HG02759 (cell line): Measurements from ENCODE around the gene CCDC158.
"Not testable (repeated sequence)": the region's sequence is repeated elsewhere in the genome, so short reads cannot be mapped to it uniquely, and the experiment has no call there.

ENCODE experiments used
- ATAC-seq: cut with Tn5 transposase; IDR thresholded peaks from one replicate; pipeline ENCODE4 v1.9.1; 2021; ENCODE audit warnings: mild to moderate bottlenecking, moderate library complexity; ENCODE audit not compliant: unreplicated experiment

The CCDC158 gene

DNA sequence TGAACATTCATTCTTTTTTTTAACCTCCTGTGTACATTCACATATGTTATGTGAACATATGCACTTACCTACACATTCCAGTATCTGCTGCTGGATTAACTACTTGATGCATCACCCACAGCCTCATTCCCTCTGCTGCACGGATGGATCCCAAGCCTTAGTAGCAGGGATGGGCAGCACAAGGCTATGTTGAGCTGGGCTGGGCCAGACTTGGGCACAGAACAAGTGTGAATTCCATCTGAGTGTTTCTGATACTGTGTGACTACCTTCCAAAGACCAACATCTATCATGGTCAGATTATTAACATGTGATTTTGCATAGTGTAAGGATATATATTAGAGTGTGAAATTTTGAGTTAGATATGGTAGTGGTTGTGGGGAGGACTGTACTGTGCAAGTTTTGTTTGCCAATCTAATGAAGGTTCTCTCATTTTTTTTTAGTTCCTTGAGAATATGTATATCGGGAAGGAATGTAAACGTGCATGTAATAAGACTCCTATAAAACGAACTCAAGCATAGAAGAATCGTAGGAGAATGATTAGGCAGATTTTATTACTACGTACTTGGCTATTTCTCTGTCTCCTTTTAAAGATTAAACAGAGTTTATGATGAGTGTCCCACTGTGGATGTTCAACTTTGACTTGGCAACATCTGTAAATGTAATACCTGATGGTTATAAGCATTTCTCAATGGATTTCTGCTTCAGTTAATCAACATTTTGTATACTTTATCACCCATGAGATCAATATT, 137.8 kb downstream of the CCDC158 start:
- no peak for ATAC-seq

DNA sequence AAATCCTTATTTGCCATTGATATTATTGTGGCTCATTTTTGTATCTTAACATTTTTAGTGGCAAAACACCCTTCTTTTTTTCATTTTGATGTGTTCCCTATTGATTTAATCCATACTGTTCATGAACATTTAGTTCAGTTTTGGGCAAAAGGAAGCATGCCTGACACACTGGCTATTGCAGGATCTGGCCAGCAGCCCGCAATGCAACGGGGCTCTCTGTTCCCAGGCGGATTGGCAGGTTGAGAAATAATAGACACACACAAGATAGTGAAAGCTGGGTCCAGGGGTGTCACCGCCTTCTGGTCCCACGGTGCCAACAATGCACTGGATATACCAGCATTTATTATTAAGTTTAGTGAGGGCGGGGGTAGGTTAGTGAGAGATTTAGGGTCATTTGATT, 139.3 kb downstream of the CCDC158 start:
- not testable (repeated sequence) for ATAC-seq

DNA sequence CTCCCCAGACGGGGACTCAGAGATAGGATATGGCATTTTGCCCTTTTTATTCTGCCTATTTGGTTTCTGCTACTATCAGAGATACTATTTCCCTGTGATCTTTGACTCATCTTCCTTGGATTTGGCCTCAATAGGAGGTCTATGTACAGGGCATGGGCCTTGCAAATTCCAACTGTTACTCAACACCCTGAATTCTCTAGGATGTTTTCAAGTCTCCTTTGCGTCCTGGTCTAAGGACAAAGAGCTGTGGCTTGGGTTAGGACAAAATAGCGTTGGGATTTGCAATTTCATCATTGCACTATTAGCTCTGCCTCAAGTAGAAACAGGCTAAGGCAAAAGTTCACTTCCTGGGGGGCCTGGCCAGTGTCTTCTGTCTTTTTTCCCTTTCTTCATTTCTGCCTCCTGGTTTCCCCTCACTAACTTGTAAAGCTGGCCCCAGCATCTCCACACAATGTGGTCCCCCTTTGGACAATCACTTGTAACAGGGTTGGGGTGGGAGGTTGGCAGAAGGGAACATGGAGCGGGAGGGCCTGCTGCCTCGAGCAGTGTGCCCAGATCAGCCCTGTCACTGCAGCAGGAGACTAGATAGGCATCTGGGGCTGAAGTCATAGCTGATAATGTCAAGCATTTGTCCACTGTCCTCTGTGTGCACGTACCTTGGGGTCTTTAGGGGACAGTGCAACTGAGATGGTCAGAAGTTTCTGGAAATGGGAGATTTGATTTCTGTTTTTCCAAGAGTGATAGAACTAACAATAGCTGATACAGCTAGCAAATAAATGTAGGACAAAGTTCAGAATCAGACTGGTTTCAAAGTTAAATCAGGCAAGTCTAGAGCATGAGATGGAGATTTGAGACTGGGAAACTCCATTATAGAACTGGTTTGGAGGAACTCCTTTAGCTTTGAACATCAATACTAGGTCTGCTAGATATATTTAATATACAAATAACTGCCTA, 140.2 kb downstream of the CCDC158 start:
- no peak for ATAC-seq

DNA sequence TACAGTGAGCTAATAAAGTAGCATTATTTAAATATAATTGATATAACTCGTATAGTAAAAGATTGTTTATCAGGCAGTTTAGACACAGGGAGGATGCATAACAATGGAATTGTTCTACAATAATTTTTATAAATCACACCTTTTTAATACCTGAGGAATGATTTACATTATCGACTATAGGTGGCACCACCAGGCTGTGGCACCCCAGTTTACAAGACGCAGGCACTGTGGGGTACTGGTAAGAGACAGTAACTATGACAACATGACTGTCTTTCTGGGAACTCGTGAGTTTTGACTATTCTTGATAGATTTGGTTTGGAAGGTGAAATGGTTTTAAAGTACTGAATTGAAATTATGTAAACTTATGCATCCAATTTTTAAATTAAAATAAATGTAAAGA, 141.5 kb downstream of the CCDC158 start:
- no peak for ATAC-seq

DNA sequence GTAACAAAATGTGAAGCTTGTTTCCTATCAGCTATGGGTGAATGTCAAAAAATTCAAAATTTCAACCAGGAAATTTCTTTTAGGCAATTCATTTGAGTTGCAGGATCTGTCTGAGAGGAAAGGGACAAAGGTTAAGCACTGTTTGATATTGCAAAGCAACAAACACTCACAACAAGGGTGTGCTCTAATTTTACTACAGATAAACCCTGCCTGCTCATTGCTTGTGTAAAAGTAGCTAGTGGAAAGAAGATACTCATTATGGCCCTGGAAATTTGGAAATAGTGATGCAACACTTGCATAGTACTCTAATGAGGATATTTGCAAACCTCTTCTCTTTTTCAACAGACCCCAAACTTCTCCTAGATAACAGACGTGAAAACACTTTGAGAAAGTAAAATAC, 142.4 kb downstream of the CCDC158 start:
- no peak for ATAC-seq

DNA sequence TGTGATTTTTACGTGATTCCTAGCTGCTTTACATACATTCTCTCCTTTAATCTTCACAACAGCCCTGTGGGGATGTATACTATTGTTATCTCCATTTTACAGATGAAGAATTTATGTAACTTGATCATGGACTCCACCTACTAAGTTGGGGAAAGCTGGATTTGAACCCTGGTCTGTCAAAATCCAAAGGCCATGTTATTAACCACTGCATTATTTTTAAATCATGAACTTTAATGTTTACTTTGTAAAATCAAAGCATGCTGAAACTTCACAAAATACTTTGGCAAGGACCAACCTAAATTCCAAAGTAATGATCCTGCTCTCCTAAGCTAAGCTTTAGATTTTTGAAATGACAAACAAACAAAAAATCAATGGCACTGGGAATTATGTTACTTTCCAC, 143.3 kb downstream of the CCDC158 start:
- no peak for ATAC-seq

DNA sequence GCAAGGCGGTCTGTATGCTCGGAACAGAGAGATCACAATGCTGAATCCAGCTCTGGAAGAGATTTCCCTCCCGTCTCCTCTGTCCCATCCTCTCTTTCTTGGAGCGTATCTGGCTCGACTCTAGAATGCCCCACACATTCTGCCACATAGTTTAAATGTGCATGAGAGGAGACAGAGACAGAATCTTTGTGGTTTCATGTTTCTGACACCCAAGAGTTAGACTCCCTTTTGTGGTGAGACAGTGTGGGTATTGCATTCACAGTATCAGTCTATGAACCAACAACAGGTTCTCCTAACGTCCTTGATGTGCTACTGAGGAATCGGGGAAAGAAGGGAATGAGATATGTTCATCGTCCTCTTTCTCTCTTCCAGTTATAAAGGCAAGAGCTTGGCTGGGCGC, 144.1 kb downstream of the CCDC158 start:
- no peak for ATAC-seq

DNA sequence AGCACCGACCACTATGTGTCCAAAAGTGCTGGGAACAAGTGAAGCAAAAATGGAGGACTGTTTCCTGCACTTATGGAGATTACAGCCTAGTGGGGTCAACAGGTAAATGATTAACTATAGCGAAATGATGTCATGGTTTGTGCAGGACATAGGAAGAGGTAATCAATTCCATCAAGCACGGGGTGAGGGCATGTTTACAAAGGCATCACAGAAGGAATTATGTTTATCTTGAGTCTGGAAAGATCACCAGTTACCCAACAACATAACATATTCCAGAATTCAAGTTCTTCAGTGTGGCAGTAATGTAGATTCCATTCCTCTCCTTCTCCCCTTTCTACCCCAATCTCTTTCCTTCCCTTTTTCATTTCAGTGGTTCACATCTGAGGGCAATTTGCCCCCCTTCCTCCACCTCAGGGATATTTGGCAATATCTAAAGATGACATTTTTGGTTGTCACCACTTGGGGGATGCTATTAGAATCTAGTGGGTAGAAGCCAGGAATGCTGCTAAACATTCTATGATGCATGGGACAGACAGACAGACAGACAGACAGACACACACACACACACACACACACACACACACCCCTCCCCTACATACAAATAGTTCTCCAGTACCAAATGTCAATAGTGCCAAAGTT, 145.3 kb downstream of the CCDC158 start:
- ATAC-seq, result no peak

DNA sequence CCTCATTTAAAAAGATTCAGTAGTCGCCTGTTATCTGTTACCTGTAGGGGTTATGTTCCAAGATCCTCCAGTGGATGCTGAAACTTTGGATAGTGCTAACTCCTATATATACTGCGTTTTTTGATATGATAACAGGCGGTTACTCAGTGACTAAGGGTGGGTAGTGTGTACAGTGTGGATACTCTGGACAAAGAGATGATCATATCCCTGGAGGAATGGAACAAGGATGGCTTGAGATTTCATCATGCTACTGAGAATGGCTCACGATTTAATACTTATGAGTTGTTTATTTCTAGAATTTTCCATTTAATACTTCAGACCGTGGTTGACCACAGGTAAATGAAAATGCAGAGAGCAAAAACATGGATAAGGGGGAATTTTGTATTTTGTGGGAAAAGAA, 147.9 kb downstream of the CCDC158 start:
- ATAC-seq, result no peak

DNA sequence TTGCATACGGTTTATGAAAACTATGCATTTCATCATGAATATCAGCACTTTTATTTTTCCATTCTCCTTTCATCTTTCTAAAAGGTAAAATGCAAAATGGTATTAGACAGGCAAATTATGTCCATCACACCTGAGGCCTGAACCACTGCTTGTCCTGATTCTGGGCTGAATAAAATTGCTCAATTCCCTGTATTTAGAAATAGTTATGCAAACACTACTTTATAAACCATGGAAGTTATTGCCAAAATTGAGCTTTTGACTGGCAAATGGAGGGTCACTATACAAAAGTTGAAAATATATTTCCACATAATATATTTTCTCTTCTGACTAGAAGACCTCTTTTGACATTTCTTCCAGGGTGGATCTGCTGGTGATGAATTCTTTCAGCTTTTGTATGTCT, 148.4 kb downstream of the CCDC158 start:
- ATAC-seq, result no peak

DNA sequence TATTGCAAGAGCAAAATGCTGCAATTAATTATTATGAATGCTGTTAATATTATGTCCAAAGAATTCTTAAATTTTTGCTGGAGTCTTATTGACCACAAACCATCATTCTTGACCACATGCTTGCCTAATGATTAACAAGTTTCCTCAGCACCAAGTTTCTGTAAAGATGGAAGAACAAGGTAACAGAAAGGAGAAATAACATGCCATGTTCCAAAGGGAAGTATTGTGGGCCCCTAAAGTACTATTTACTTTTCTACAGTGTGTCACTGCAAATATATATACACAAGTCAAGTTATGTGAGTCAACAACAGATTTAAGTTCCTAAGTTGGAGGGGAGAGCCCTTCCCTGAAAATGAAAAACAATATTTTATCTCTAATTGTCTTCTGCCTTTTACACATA, 148.9 kb downstream of the CCDC158 start:
- ATAC-seq, result no peak

DNA sequence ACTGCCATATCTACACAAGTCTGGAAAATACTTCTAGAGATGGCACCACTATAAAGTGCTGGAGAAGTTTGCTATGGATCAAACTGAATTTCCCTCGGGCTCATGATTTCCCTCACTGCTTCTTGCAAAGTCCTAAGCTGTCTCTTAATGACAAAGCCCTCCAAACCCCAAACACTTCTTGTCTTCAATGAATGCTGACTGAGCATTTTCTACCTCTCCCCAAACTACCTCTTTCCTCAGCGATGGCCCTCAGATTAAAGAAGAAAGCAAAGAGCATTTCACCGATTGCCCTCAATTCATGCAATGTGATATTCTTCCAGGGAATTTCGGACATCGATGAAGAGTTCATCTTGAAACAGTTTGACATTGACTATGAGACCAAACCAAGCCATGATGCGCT, 149.7 kb downstream of the CCDC158 start:
- ATAC-seq, result no peak

DNA sequence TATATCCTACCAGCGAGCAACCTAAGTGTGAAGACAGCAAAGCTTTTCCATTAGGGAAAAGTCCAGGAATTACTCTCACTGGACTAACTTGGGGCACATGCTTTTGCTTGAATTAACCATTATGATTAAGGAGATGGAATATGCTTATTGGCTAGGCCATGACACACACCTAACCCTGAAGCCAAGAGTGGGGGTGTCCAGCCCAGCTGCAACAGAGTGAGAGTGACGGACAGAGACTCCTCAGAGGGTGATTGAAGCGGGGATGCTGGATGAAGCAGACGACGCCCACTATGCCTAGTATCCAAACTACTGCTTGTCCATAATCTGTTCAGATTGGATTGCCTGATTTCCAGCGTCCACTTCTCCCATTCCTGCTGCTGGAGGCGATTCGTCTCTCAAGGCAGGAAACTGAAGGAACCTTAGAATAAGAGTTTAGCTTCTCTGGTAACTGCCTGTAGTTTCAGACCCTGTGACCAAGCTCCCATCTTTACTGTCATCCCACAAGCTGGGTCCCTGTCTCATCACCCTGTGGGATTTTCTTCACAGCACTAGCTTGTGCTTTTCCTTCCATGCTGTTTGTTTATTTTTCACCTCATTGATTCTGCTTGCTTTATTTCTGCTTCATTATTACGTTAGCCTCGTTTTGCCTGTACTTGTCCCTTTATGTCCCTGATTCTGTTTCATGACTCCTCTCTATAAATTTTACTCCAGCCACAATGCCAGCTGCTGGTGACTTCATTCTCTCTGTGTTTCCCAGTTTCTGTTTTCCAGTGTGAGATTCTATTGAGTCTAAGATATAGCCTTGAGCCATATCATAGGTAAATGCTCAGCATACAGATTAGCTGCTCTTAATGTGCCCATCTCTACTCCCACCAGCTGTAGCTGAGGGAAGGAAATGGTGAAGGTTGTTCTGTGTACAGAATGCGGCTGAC, 150.4 kb downstream of the CCDC158 start:
- ATAC-seq, result no peak

DNA sequence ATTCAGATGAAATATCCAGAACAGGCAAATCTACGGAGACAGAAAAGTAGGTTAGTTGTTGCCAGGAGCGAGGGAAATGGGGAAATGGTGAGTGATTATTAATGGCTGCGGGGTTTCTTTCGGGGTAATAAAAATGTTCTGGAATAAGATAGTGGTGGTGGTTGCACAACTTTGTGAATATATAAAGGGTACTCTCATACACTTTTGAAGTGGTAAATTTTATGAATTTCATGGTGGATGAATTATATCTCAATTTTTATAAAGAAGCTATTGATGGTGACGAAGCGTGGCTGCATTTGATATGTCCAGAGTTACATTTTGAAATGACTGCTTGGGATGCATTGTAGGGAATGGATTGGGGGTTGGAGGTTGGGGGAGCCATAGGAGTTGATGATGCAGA, 153.1 kb downstream of the CCDC158 start:
- ATAC-seq, result no peak

DNA sequence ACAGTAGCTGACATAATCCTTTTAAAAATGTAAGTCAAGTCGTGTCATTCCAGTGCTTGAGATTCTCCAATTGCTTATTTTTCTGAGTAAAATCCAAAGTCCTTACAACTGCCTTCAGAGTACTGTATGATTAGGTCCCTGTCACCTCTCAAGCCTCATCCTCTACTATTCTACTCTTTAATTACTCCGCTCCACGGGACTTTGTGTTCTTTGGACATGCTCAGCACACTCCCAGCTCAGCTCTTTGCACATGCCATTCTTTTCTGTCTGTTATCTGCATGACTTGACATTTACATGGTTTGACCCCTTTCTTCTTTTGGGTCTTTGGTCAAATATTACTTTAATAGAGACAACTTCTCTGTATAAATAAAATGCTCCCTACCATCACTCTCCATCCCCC, 154.3 kb downstream of the CCDC158 start:
- no peak for ATAC-seq

DNA sequence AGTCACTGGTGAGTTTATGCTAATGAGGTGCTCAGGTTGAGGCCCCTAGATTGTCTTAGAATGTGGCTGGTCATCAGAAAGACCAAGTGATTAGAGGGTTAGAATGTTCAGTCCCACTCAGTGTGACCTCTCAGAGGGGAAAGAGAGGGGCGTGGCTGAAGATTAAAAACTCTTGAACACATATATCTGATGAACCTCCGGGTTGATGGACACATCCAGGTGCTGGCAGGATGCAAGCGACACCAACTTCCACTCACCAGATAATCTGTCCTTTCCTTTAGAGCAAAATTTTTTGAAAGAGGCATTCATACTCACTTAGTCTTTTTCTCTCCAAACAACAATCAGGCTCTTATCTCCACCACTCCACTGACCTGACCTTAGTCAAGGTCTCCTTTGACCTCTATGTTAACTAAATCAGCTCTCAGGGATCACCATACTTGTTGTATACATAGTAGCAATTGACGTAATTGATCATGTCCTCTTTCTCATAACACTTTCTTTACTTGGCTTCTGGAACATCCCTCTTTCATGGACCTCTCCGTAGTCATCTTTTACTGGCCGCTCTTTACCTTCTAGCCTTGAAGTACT, 155.2 kb downstream of the CCDC158 start:
- ATAC-seq, result no peak
